Rectal smooth muscle tissue (tissue), 1 donor: ENCODE data around the gene AP2B1.

Source experiments
- H3K27ac ChIP-seq: one replicate; pipeline ENCODE4 v1.7.0; 2013; ENCODE audit warnings: low read depth, low read length, inconsistent platforms
- H3K27me3 ChIP-seq: one replicate; pipeline ENCODE4 v1.7.0; 2013; ENCODE audit warnings: low read length; ENCODE audit not compliant: control insufficient read depth, insufficient read depth
- H3K36me3 ChIP-seq: one replicate; pipeline ENCODE4 v1.7.0; 2013; ENCODE audit warnings: low read length; ENCODE audit not compliant: control insufficient read depth, insufficient read depth
- H3K4me1 ChIP-seq: one replicate; pipeline ENCODE4 v1.7.0; 2013; ENCODE audit warnings: low read length; ENCODE audit not compliant: control insufficient read depth, insufficient read depth
- H3K4me3 ChIP-seq: one replicate; pipeline ENCODE4 v1.7.0; 2013; ENCODE audit warnings: low read length
- H3K9ac ChIP-seq: one replicate; pipeline ENCODE4 v1.7.0; 2013; ENCODE audit warnings: low read length

The AP2B1 gene

GRCh38 chr17:35587074-35587961 lies at the start of gene AP2B1:
Gene AP2B1 (plus strand): TSS chr17:35587322. CDS start chr17:35594031, 6,709 bp downstream.
- H3K27me3 ChIP-seq, result no peaks in the 10 kb centered on the region

GRCh38 chr17:35537601-35538141 lies 49.5 kb upstream of the AP2B1 start, which contains the start of gene SLFN12L:
Gene SLFN12L (minus strand): TSS chr17:35537678. CDS start chr17:35522364, 15,314 bp downstream.
- peaks cover 2% of the 10 kb centered on the region for H3K4me1 ChIP-seq
- peak within 1 kb of the TSS; percentile 26 for H3K4me3 ChIP-seq

More at GRCh38 chr17:35587074-35587961, at the start of gene AP2B1:
- Histone ChIP-seq H3K4me1 (peaks cover 7% of the 10 kb centered on the region), H3K9ac (peak within 1 kb of the TSS; percentile 100), H3K27ac (peak within 1 kb of the TSS; percentile 93), H3K4me3 (peak within 1 kb of the TSS; percentile 100), H3K36me3 (no peaks in the 10 kb centered on the region)

GRCh38 chr17:35539659-35540026 lies 47.5 kb upstream of the AP2B1 start:
- Histone ChIP-seq H3K27ac (no peak overlapping the region), H3K4me3 (no peak overlapping the region), H3K9ac (no peak overlapping the region), H3K36me3 (no peaks in the 10 kb centered on the region), H3K4me1 (peaks cover 2% of the 10 kb centered on the region), H3K27me3 (no peaks in the 10 kb centered on the region)

More at GRCh38 chr17:35537601-35538141, 49.5 kb upstream of the AP2B1 start, which contains the start of gene SLFN12L:
- H3K27ac ChIP-seq, result no peak within 1 kb of the TSS
- H3K9ac ChIP-seq, result no peak within 1 kb of the TSS
- H3K36me3 ChIP-seq, result no peaks in the 10 kb centered on the region
- H3K27me3 ChIP-seq, result no peaks in the 10 kb centered on the region

GRCh38 chr17:35540589-35541404 lies 46.3 kb upstream of the AP2B1 start:
- no peaks in the 10 kb centered on the region for H3K27me3 ChIP-seq
- H3K36me3 ChIP-seq, result no peaks in the 10 kb centered on the region
- H3K4me3 ChIP-seq, result peak overlapping the region; percentile 71
- H3K9ac ChIP-seq, result peak overlapping the region; percentile 53
- H3K4me1 ChIP-seq, result peaks cover 2% of the 10 kb centered on the region
- H3K27ac ChIP-seq, result peak overlapping the region; percentile 63

GRCh38 chr17:35541434-35541833 lies 45.7 kb upstream of the AP2B1 start:
- no peaks in the 10 kb centered on the region for H3K27me3 ChIP-seq
- peaks cover 2% of the 10 kb centered on the region for H3K4me1 ChIP-seq
- no peak overlapping the region for H3K4me3 ChIP-seq
- no peak overlapping the region for H3K27ac ChIP-seq
- no peaks in the 10 kb centered on the region for H3K36me3 ChIP-seq
- H3K9ac ChIP-seq, result no peak overlapping the region

- H3K4me1 ChIP-seq, result peaks cover 2% of the 10 kb centered on the region
- H3K27me3 ChIP-seq, result no peaks in the 10 kb centered on the region
- H3K36me3 ChIP-seq, result no peaks in the 10 kb centered on the region
- H3K27ac ChIP-seq, result no peak overlapping the region
- H3K4me3 ChIP-seq, result no peak overlapping the region
- no peak overlapping the region for H3K9ac ChIP-seq
Measured at GRCh38 chr17:35542990-35543389, 44.1 kb upstream of the AP2B1 start.

GRCh38 chr17:35543856-35544255 lies 43.3 kb upstream of the AP2B1 start:
- Histone ChIP-seq H3K9ac (no peak overlapping the region), H3K4me1 (no peaks in the 10 kb centered on the region), H3K4me3 (no peak overlapping the region), H3K36me3 (no peaks in the 10 kb centered on the region), H3K27ac (no peak overlapping the region), H3K27me3 (no peaks in the 10 kb centered on the region)

- Histone ChIP-seq H3K4me1 (no peaks in the 10 kb centered on the region), H3K9ac (no peak overlapping the region), H3K36me3 (no peaks in the 10 kb centered on the region), H3K27ac (no peak overlapping the region), H3K27me3 (no peaks in the 10 kb centered on the region), H3K4me3 (no peak overlapping the region)
Measured at GRCh38 chr17:35545150-35545549, 42.0 kb upstream of the AP2B1 start.

GRCh38 chr17:35546487-35546886 lies 40.6 kb upstream of the AP2B1 start:
- Histone ChIP-seq H3K36me3 (no peaks in the 10 kb centered on the region), H3K27me3 (no peaks in the 10 kb centered on the region), H3K27ac (no peak overlapping the region), H3K4me3 (no peak overlapping the region), H3K4me1 (no peaks in the 10 kb centered on the region), H3K9ac (no peak overlapping the region)

GRCh38 chr17:35548208-35548810 lies 38.8 kb upstream of the AP2B1 start:
- no peaks in the 10 kb centered on the region for H3K4me1 ChIP-seq
- no peaks in the 10 kb centered on the region for H3K36me3 ChIP-seq
- H3K4me3 ChIP-seq, result no peak overlapping the region
- H3K9ac ChIP-seq, result no peak overlapping the region
- H3K27me3 ChIP-seq, result no peaks in the 10 kb centered on the region
- H3K27ac ChIP-seq, result no peak overlapping the region

GRCh38 chr17:35548978-35549377 lies 38.1 kb upstream of the AP2B1 start:
- H3K4me1 ChIP-seq, result no peaks in the 10 kb centered on the region
- no peak overlapping the region for H3K9ac ChIP-seq
- no peaks in the 10 kb centered on the region for H3K36me3 ChIP-seq
- H3K27ac ChIP-seq, result no peak overlapping the region
- no peak overlapping the region for H3K4me3 ChIP-seq
- no peaks in the 10 kb centered on the region for H3K27me3 ChIP-seq

- H3K9ac ChIP-seq, result no peak overlapping the region
- H3K27me3 ChIP-seq, result peaks cover 2% of the 10 kb centered on the region
Measured at GRCh38 chr17:35553310-35553709, 33.8 kb upstream of the AP2B1 start.

More at GRCh38 chr17:35553310-35553709, 33.8 kb upstream of the AP2B1 start:
- H3K27ac ChIP-seq, result no peak overlapping the region
- H3K4me1 ChIP-seq, result no peaks in the 10 kb centered on the region
- H3K36me3 ChIP-seq, result no peaks in the 10 kb centered on the region
- H3K4me3 ChIP-seq, result no peak overlapping the region
